Activated CD8-positive, alpha-beta memory T cell treated with anti-CD3 and anti-CD28 coated beads, Interleukin-2, amount 50 U/mL, for 48 hours (primary cell): Measurements from ENCODE around the gene UTP15.

Source experiments
- DNase-seq: peaks from one replicate; pipeline ENCODE4 v3.0.0-alpha.2; 2020

UTP15 gene, protein sequence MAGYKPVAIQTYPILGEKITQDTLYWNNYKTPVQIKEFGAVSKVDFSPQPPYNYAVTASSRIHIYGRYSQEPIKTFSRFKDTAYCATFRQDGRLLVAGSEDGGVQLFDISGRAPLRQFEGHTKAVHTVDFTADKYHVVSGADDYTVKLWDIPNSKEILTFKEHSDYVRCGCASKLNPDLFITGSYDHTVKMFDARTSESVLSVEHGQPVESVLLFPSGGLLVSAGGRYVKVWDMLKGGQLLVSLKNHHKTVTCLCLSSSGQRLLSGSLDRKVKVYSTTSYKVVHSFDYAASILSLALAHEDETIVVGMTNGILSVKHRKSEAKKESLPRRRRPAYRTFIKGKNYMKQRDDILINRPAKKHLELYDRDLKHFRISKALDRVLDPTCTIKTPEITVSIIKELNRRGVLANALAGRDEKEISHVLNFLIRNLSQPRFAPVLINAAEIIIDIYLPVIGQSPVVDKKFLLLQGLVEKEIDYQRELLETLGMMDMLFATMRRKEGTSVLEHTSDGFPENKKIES

DNA sequence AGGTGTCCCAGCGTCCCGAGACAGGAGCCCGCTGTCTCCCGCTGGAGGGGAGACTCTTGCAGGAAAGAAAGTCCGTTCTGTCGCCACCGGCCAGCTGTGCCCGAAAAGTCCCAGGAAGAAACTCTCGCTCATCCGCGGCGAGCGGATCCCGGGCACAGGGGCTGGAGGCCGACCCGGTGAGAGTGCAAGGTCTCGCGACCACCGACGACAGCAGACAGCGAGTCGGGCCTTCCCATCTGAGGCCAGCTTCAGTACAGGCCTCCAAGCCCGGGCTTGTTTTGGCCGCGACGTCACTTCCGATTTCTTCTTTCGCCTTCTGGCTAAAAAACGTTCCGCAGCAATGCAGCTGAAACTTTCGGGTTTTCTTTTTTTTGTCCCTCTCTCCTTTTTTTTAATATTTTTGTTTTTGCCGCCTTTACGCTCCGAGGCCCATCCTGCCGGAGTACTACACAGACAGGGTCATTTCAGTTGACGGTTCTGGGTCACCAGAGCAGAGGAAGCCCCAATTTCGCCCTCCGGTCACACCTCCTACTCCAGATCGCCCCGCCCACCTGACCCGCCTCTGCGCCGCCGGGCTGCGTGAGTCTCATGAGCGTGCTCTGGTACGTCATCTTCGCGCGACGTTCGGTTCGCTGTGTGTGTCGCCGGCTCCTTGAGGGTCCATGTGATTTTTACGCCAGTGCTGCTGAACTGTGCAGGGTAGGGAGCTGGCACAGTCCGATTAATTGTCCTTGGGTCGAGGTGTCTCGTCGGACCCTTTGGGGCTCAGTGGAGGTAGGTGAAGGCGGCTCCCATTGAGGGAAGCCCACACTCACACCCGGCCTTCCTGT, at the start of gene UTP15, which contains the start of gene ANKRA2:
UTP15 (plus strand) TSS at position 605 of the 830 bp plus-strand sequence. CDS start 1,602 bp downstream, outside the sequence.
ANKRA2 (minus strand) TSS at position 501 of the 830 bp plus-strand sequence. CDS start 2,758 bp downstream, outside the sequence.
- peak; percentile 100 for DNase-seq

DNA sequence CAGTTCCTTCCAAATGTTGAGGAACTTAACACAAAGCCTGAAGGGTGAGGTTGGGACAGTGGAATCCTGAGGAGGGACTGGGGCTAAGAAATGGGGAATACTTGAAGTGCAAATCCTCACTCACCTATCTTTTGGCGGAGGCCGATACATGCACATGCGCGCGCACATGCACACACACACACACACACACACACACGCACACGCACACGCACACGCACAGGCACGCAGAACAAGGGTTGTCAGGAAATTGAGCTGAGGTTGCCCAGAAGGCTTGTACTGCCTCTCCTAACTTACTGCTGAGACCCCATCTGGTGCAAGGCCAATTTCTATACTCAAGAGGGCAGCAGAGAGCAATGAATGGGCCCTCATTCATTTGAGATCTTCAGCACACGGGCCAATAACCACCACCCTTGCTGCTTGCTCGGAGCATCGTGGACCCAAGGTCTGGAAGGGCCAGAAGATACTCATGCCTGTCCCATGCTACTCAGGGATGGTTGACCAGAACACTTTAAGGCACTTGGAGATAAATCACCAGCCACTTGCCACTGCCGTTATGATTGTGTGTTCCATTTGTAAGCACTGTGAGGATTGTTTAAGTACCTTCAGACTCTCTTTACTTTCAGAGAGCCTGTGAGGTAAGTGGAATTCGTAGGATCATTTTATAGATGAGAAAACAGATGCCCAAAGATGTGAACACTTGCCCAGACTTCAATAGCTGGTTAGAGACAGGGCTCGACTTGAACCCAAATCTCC, 45.8 kb upstream of the UTP15 start:
- peak; percentile 68 for DNase-seq

DNA sequence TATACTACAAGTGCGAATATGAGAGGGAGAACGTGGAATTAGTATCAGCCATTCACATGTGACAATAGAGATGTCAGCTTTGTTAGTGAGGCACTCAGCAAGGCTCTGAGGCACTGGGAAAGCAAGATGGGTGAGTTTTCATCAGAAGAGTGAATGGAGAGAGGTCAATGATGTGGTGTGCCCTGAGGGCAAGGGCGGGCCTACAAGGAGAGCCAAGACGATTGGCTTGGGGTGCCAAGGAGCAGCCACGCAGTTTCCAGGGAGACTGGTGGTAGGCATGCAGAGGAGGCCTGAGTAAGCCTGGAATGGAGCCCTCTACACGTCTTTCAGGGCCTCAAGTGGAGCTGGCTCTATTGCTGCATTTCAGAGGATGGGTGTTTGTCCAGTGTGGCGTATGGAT, 42.6 kb upstream of the UTP15 start:
- no peak for DNase-seq

DNA sequence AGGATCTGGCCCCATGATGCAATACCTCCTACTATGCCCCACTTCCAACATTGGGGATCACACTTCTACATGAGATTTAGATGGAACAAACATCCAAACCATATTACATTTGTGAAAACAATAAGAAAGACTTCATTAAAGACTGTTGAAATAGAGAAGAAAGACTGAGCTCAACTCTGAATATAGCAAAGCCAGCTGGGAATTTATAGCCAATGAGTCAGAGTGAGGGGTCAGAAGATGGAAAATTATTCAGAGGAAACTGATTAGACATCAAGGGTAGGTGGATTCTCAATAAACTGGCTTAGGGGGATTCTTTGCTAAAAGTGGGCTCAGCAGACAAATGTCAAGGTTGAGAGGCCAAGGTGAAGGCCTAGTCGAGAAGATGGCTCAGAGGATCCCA, 41.7 kb upstream of the UTP15 start:
- no peak for DNase-seq

DNA sequence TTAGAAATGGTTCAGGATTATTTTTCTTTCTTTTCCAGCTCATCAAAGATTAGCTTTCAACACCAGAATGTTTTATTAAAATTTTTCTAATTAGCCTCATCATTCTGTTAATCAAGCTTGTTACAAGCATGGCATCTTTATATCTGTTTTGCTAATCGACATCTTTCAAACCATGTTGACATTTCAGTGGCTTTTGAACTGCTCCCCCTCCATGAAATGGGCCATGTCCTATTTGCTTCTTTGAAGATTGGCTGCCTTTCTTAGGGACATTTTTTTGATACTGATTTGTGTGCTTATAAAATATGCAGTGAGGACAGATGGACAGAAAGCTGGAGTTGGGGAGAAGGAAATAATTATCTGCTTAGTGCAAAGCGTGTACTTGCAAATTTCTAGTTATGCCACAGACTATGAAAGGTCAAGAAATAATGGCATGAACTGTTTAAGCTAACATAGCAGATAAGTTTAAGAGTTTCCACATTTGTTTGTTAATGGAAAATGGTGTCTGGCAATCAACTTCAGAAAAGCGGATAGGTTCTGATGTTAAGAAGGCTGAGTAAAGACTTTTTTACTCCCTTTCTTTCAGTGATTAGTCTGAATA, 39.8 kb upstream of the UTP15 start:
- no peak for DNase-seq

DNA sequence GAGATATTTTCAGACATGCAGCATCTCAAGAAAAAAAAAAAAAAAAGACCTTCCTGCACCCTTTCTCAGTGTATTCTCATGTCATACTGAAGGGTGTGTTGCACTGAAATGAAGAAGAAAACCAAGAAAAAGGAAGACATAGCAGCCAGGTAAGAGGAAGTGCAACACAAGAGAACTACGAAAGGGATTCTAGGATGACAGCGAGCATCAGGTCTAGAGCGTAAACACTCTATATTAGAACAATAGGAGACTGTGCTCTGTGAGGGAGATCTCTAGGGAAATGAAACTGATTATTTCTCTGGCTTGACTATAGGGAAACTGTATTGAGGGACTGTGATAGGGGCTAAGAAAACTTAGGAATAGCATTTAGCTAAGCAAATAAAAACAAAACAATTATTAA, 37.3 kb upstream of the UTP15 start:
- no peak for DNase-seq

DNA sequence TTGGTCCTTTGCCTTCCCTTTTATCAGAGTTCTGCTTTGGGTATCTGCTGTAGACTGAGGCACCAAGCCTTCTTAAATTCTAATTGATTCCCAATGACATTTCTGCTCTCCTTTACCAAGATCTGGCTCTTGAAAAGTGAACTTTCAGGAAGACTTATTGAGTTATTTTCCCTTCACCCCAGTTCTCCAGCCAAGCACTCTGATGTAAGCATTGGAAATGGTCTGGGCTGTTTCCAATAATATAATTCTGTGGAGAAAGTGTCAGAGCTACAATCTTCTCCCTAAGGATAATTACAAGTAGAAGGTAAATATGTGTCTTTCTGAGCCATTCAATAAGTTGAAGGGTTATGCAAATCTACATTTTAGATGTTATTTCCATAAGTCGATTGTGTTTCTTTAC, 36.5 kb upstream of the UTP15 start:
- no peak for DNase-seq

DNA sequence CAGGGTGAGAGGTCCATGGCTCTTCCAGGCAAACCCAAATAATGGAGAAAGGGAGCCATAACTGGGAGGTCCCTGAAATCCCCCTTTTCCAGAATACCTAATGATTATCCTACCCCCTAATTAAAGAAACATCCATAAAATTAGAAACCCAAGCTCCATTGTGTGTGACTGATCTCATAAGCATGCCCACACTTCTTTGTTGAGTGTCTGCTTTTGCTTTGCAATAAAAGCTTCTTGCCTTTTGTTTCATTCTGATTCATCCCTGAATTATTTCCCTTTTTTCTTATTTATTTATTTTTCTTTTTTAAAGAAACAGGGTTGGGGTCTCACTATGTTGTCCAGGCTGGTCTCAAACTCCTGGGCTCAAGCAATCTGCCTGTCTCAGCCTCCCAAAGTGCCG, 34.2 kb upstream of the UTP15 start:
- DNase-seq: no peak

DNA sequence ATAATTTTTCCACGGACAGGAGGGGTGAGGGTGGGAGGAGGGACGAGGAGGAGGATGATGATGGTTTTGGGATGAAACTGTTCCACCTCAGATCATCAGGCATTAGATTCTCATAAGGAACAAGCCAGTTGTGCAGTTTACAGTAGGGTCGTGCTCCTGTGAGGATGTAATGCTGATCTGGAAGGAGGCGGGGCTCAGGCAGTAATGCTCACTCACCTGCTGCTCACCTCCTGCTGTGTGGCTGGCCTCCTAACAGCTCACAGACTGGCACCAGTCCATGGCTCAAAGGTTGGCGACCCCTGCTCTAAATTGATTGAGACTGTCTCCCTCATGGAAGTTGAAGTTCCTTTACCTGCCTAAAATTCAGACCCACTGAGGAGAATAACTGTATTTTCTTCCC, 33.3 kb upstream of the UTP15 start:
- no peak for DNase-seq

DNA sequence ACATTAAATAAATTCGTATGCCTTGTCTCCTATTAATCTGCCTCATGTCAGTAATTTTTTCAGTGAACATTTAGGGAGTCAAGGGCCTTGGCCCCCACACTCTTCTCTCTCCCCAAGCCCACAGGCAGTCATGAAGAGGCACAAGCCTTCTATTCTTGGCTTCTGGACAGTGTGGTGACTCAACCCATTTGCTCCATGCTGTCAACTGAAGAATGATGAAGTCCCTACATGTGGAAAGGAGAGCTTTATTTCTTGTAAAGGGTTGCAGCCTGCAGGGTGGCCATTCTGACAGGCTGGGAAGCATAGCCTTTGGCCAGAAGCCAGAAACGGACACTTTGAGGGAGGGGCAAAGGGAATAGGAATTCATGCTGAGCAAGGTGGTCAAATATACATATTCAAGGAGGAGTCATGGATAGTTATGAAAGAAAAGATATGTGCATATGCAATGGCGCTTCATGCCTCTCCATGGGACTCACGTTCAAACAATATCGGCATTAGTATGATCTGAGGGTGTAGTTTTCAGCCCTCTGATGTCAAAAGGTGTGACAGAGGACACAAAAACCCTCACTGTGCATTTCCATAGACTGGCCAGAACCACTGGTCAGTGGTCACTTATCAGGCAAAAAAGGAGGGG, 31.4 kb upstream of the UTP15 start:
- DNase-seq: no peak

DNA sequence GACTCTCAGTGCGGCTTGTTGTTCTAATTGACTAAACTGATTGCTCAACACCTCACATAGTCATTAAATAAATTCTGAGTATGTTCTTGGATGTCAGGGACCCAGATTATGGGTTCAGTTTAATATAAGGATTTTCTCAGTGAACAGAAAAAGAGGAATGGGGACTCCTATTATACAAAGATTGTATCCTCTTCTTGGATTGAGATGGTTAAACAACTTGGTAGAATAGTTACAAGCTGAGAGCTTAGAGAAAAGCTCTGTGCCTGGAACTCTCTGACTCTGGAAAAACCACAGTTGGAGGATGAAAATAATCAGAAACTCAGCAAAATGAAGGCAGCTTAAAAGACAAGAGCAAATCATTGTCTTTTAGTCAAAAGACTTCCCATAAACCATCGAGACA, 30.6 kb upstream of the UTP15 start:
- DNase-seq: no peak

DNA sequence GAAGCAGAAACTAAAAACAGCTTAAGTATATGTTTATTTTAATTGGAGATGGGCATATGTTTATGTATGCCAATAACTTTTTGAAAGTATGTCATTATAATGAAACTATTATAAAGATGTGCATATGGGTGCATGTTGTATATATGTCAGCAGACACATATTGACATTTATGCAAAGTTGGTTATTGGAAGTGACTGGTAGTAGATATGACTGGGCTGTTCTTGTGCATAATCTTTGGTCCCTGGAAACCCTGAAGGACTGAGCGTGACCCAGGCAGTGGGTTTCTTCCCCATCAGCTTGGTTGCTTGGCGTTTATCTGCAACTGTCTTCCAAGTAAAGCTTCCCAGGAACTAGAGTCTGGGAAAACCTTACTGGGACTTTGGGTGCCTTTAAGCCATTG, 25.8 kb upstream of the UTP15 start:
- DNase-seq: no peak

DNA sequence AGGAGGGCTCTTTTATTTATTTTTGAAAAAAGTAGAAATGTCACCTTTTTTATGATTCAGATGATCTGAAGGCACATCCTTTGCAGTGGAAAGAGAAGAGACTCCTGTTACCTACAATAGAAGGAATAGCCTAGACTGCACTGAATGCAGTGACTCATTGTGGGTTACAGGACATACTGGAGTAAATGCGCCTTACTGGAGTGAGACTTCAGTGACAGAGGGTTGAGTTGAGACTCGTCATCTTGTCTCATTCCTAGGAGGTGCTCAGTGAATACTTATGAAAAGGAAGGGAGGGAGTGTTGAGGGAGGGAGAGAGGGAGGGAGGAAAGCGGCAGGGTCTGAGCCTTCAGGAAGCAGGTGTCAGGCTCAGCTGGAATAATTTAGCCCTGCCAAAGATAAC, 25.4 kb upstream of the UTP15 start:
- no peak for DNase-seq

DNA sequence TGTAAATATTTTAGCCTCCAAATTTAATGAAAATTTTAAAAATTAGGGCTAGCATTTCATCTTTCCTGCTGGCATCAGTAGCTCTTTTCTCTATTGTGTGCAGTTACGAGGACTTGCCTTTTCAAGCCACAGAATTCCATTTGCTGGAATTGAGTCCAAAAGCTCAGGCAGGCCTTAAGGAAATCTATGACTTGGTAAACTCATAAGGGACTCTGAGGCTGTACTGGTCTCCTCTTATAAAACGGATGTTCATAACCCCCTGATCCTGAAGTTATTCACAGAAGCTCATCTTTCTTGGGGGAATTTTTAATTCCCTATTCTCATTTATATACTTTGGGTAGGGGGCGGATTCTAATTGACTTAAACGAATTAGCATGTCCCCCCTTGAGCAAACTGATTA, 23.5 kb upstream of the UTP15 start:
- DNase-seq: no peak

DNA sequence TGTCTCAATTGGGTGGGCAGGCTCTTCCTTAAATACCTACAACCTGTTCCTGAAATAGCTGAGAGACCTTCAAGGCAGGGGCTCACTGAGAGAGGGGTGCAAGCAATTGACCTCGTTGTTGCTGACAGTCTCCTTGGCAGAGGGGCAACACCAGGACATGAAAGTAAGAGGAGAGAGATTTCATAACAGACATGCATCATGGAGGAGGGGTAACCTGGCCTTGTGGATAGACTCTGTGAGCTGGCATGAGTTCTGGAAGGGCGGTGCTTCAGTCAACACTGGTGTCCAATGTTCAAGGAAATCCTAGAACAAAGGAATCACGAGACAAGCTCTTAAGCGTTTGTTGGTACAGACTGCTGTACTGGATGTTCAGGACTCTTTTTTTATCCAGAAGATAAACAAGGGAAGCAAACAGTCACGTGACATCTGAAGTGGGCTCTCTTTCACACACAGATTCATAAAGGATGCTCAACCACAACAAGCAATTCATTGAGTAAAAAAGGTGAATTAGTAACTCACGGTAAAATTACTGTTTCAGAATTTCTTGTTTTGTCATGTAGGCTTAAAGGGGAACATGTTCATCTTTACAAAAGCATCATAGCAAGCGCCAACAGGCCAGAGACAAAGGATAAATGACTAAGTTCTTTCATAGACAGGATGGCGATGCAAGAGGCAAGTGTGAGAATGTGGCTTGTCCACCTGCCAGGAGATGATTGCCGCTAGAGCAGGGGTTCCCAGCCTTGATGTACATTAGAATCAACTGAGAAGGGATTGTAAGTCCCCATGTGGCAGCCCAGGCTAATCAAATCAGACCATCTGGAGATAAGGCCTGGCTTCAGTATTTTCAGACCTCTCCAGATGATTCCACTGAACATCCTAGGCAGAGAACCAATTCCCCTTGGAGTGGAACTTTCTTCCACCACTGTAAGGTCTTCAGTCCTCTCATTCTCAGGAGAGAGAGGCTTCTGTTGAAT, 20.8 kb upstream of the UTP15 start:
- DNase-seq: no peak

DNA sequence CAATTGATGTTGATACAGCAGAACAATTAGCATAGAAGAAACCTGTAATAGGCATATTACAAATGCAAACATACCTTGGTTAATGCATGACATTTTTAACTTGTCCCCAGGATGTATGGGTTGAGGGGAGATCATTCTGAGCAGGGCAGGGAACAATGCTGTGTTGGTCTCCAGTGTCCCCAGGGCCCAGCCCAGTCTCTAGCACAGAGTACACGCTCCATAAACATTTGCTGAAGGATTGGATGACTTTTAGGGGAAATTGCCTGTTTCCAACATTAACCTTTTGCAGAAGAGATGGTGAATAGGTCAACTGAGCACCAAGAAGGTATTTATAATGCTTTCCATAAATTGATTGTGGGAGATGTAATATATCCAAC, 20.2 kb upstream of the UTP15 start:
- no peak for DNase-seq

DNA sequence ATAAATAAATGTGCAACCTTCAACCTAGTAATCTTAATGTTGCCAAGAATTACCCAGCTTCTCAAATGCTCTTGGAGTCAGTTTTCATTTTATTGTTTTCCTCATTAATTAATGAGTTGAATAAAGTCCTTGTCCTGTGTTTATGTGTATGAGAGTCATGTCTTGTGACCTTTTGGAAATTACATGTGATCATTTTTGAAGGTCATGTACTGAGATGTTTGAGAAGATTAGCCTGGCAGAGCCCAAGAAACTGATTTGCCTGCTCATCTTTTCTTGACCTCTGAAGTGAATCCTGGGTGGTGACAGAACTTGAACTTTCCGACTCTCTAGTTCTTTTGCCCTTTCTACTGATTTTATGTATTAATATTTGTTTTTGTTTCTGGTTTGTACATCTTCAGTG, 15.5 kb upstream of the UTP15 start:
- no peak for DNase-seq

DNA sequence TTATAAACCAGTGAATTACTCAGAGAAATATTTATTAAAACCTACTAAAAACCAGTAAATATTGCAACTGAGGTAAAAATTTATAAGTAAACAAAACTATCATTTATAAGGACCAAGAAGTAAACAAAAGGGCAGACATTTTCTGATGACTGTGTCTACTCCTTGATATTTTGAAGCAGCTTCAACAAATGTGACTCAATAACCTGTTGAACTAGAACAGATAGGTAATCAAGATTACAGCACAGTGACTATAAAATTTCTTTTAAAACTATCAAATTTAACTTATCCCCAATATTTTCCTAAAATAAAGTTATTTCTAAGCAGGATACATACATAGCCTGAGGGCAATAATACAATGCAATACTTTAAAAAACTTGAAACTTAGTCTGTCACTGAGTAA, 12.9 kb upstream of the UTP15 start:
- DNase-seq: no peak

DNA sequence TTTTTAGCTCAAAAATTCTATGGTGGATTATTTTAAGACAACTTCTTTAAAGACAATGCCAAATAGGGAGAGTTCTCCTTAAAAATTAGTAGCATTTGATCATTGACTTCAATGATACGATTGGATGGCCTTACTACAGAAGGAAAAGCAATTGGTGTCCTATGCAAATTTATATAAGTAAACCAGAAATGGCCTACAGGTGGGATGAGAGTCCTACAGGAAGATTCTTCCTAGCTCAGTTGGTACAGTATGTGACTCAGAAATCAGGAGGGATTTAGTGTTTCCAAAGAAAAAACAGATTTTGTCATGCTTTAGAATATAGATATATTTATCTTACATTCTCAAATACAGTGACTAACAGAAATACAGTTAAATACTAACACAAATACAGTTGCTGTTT, 6.6 kb upstream of the UTP15 start:
- no peak for DNase-seq

DNA sequence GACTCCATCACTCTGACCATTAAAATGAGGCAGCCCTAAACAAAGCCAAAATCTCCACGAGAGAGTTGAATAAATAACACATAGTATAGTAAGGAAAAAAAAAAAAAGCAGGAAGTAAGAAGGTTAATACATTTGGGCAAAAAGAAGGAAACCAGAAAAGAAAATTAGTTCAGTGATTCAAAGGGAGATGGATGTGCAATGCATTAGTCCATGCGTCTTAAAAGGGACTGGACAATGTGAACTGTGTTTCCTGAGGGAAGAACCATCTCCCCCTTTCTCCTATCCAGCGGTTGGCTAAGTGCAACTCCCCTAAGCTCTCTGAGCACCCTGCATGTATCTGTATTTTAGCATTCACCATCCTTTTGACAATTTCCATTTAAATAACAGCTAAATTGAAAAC, 1.5 kb upstream of the UTP15 start:
- DNase-seq: no peak

DNA sequence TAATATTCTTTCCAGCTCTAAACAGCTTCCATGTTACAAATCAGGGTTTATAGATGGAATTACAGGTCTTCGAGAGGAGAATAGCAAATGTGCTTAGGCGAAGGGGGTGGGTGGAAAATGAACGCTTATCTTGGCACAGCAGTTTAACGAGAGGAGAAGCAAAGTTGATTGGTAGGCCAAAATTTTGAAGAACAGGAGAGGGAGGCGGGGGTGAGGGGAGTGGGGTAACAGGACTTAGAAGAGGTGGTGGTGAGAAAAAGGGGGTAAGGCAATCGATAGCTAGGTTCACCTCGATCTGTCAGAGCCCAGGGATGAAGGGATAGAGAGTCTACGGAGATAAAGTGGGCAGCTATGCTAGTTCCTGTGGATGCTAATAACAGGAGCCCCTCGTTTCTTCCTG, 868 bp upstream of the UTP15 start:
- no peak for DNase-seq
